ENCODE measurements around the gene POGK.

- TF ChIP-seq, protein P1, sequence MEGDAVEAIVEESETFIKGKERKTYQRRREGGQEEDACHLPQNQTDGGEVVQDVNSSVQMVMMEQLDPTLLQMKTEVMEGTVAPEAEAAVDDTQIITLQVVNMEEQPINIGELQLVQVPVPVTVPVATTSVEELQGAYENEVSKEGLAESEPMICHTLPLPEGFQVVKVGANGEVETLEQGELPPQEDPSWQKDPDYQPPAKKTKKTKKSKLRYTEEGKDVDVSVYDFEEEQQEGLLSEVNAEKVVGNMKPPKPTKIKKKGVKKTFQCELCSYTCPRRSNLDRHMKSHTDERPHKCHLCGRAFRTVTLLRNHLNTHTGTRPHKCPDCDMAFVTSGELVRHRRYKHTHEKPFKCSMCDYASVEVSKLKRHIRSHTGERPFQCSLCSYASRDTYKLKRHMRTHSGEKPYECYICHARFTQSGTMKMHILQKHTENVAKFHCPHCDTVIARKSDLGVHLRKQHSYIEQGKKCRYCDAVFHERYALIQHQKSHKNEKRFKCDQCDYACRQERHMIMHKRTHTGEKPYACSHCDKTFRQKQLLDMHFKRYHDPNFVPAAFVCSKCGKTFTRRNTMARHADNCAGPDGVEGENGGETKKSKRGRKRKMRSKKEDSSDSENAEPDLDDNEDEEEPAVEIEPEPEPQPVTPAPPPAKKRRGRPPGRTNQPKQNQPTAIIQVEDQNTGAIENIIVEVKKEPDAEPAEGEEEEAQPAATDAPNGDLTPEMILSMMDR (IDR thresholded peaks at IDR 0.05; ENCODE audit: low read depth, low read length) = no peak
- no peak for TF ChIP-seq EZH2phosphoT487 (IDR thresholded peaks at IDR 0.05; ENCODE audit: low read depth)
Observed at GRCh38 chr1:166882893-166883292, 43.6 kb downstream of the POGK start.

Data from OCI-LY3 (cell line).